HEK293T (cell line): ENCODE measurements around the gene SELENOT.

ENCODE experiments used
- BHLHE40 ChIP-seq: fragments of 450-650 bp; IDR thresholded peaks from 2 replicates; pipeline ENCODE4 v1.6.1; 2016; ENCODE audit warnings: mild to moderate bottlenecking, moderate library complexity, borderline replicate concordance
- L3MBTL2 ChIP-seq: fragments of 450-650 bp; conservative IDR thresholded peaks from 2 replicates; pipeline ENCODE4 v1.6.1; 2016; ENCODE audit warnings: mild to moderate bottlenecking
- SUZ12 ChIP-seq: fragments of 450-650 bp; IDR thresholded peaks from 2 replicates; pipeline ENCODE4 v1.6.1; 2016; ENCODE audit warnings: mild to moderate bottlenecking

DNA sequence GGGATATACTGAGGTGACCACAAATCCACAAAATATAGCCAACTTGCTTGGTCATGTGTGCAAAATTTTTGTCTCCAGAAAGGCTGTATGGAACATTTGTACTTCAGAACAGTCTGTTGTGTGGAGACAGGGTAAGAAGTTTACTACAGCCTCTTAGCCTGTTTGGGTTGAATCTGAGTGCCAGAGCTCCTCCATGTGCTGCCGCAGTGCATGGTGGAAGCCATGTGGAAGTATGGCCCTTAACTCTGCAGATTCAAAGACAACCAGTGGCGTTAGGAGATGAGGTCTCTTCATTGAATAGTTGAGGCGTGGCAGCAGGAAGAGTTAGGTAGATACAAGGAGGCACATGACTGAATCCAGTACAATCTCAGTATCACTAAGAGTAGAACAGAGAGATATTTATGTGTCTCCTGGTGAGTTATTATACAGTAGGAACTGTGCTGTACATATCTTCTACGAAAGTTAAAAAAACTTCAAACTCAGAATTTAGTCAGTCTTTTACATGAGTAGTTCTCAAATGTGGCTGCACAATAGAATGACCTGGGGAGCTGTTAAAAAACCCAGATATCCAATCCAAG lies 47.2 kb upstream of the SELENOT start:
- TF ChIP-seq SUZ12 (no peak), BHLHE40 (no peak), L3MBTL2 (no peak)
